ENCODE results near the gene GBP4.

The GBP4 gene

GRCh38 chr1:89170170-89171066 is 28.3 kb downstream of the GBP4 start:
- DNase-seq (ENCODE audit: low spot score): no peak

- DNase-seq (ENCODE audit: low spot score): no peak
These were observed 29.6 kb downstream of the GBP4 start for GRCh38 chr1:89169166-89169565.

DNA sequence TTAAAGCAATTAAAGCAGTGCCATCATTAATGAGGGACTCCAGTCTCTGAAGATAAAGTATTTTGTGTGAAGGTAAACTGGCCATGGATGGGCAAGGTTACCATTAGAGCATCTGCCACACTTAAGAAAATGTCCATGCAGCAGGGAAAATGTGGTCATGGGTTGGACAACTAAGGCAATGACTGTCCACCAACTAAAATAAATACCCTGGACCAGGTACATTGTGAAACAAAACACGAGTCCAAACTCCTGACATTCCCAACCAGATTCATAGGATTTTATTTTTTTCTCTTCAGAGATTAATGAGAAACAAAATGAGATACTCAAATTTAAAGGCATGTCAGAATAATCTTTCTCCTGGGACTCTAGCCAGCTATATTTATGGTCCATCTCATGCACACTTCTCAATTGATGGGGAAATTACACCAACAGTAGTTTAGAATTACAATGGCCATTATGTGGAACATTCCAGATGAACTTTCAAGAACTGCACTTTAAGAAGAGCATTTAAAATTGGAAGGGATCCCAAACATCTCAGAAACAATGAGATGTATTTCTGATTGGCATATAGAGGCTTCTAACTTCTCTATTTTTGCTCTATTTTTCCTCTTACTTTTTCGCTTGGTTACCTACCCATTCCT is 31.0 kb downstream of the GBP4 start:
- DNase-seq (ENCODE audit: low spot score): no peak

GRCh38 chr1:89166705-89167104 is 32.0 kb downstream of the GBP4 start:
- no peak for DNase-seq (ENCODE audit: low spot score)

GRCh38 chr1:89165811-89166210 is 32.9 kb downstream of the GBP4 start:
- DNase-seq (ENCODE audit: low spot score): no peak

DNA sequence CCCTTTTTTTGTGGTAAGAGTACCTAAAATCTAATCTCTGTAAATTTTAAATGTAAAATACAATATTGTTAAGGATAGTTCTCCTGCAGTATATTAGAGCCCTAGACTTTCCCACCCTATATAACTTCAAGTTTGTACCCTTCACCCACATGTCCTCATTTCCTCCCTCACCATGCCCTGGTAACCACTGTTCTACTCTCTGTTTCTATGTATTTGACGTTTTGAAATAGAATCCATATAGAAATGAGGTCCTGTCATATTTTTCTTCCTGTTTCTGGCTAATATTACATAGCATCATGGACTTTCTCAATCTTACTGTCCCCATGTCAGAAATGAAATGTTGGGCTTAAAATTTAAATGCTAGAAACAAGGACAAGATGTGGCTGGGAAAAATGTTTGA is 47.7 kb downstream of the GBP4 start:
- no peak for DNase-seq (ENCODE audit: low spot score)

GRCh38 chr1:89149976-89150375 is 48.8 kb downstream of the GBP4 start:
- DNase-seq (ENCODE audit: low spot score): no peak

DNA sequence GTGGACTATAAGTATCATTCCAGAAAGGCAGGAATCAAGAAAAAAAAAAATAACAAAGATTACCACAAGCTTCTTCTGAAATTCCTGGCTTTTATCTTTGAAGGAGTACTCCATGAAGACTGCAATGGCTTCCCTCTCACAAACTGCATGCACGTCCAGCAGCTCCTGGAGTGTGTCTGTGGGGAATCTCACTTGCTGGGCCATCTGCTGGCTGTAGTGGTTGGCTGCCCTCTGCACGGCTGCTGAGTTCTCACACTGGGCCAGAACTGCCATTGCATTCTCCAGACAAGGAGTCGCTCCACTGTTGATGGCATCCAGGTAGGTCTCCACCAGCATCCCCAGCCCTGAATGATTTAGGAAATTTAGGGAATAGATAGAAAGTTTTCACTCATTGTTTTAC is 49.5 kb downstream of the GBP4 start:
- DNase-seq (ENCODE audit: low spot score): no peak

- DNase-seq (ENCODE audit: low spot score): no peak
These were observed 50.8 kb downstream of the GBP4 start for GRCh38 chr1:89147678-89148658.

GRCh38 chr1:89146721-89147120 is 52.0 kb downstream of the GBP4 start:
- no peak for DNase-seq (ENCODE audit: low spot score)

DNA sequence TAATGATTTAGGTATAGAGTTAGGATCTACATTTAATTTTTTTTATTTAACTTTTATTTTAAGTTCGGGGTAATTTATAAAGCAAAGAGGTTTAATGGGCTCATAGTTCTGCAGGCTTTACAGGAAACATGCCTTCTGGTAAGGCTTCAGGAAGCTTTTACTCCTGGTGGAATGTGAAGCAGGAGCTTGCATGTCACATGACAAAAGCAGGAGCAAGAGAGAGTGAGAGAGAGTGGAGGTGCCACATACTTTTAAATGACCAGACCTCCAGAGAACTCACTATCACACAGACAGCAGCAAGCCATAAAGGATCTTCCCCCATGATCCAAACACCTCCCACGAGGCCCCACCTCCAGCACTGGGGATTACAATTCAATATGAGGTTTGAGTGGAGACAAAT is 55.3 kb downstream of the GBP4 start:
- no peak for DNase-seq (ENCODE audit: low spot score)

DNA sequence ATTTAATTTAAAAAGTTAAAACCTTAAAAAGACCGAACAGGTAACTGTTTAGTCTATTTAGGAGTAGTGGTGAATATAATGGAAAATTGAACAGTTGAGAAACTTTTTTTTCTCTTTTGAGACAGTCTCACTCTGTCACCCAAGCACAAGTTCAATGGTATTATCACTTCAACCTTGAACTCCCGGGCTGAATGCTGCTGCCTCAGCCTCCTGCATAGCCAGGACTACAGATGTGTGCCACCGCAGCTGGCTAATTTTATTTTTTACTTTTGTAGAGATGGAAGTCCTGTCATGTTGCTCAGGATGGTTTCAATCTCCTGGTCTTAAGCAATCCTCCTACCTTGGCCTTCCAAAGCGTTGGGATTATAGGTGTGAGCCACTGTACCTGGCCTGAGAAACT is 56.6 kb downstream of the GBP4 start:
- no peak for DNase-seq (ENCODE audit: low spot score)

GRCh38 chr1:89133747-89134146 is 65.0 kb downstream of the GBP4 start:
- DNase-seq (ENCODE audit: low spot score): no peak

Measured in left forelimb (tissue), 1 donor.